ENCODE data around the gene INTS15.

The INTS15 gene

DNA sequence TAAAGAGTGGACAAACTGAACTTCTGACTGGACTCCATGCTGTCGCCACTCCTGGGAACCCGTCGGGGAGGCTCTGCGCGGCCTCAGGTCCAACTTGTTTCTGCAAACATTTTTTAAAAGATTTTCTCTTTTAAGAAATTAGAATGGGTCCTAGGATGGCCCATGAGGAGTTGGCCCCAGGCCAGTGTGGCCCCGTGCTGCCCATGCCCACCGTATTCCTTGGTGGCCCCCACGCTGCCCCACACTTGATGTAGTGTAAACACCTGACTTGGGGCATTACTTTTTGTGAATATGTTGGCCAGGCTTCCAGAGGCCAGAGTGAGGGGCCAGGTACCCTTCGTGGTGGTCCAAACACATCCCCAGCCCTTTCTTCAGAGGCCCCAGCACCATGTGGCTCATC is 66.6 kb downstream of the INTS15 start:
- DNase-seq (ENCODE audit: low read depth in 3 of 3) = no peak

Measured in stimulated activated CD4-positive, alpha-beta T cell treated with anti-CD3 and anti-CD28 coated beads, TNF-alpha, amount 100 ng/mL, for 4 hours (primary cell).